Astrocyte (in vitro differentiated cells and primary cell): Measurements from ENCODE around the gene KIF1B.

ENCODE experiments used
- EZH2 ChIP-seq: IDR thresholded peaks from 2 replicates; pipeline ENCODE4 v1.6.1; 2012; ENCODE audit warnings: mild to moderate bottlenecking, low read length, inconsistent platforms; ENCODE audit not compliant: insufficient read depth
- TF ChIP-seq, protein P1 (sequence below): IDR thresholded peaks from 2 replicates; pipeline ENCODE4 v1.5.1; 2011; ENCODE audit warnings: low read depth, mild to moderate bottlenecking, inconsistent platforms, low read length, moderate library complexity; ENCODE audit not compliant: insufficient read depth

GRCh38 chr1:10196976-10197375 lies 13.4 kb upstream of the KIF1B start:
- TF ChIP-seq, protein P1, sequence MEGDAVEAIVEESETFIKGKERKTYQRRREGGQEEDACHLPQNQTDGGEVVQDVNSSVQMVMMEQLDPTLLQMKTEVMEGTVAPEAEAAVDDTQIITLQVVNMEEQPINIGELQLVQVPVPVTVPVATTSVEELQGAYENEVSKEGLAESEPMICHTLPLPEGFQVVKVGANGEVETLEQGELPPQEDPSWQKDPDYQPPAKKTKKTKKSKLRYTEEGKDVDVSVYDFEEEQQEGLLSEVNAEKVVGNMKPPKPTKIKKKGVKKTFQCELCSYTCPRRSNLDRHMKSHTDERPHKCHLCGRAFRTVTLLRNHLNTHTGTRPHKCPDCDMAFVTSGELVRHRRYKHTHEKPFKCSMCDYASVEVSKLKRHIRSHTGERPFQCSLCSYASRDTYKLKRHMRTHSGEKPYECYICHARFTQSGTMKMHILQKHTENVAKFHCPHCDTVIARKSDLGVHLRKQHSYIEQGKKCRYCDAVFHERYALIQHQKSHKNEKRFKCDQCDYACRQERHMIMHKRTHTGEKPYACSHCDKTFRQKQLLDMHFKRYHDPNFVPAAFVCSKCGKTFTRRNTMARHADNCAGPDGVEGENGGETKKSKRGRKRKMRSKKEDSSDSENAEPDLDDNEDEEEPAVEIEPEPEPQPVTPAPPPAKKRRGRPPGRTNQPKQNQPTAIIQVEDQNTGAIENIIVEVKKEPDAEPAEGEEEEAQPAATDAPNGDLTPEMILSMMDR, result no peak
- TF ChIP-seq EZH2, result no peak
